Femur (tissue), 1 donor: Measurements from ENCODE around the gene LINC01488.

Experiments used
- DNase-seq: peaks from one replicate; pipeline ENCODE4 v3.0.0-alpha.2; 2017

Gene LINC01488

GRCh38 chr11:69481393-69481844 lies at the start of gene LINC01488:
LINC01488 (plus strand) TSS chr11:69481663.
- DNase-seq: no peak

GRCh38 chr11:69431893-69432738 lies 49.3 kb upstream of the LINC01488 start:
- DNase-seq: no peak

GRCh38 chr11:69433741-69434140 lies 47.7 kb upstream of the LINC01488 start:
- no peak for DNase-seq

- no peak for DNase-seq
Measured at GRCh38 chr11:69434471-69434931, 47.0 kb upstream of the LINC01488 start.

GRCh38 chr11:69435161-69435986 lies 46.1 kb upstream of the LINC01488 start:
- no peak for DNase-seq

GRCh38 chr11:69436041-69436982 lies 45.2 kb upstream of the LINC01488 start:
- DNase-seq: no peak

GRCh38 chr11:69437001-69437875 lies 44.2 kb upstream of the LINC01488 start:
- no peak for DNase-seq

- DNase-seq: no peak
Measured at GRCh38 chr11:69437876-69438205, 43.6 kb upstream of the LINC01488 start.

- DNase-seq: no peak
Measured at GRCh38 chr11:69438286-69438920, 43.1 kb upstream of the LINC01488 start.

GRCh38 chr11:69439127-69439526 lies 42.3 kb upstream of the LINC01488 start:
- no peak for DNase-seq

- no peak for DNase-seq
Measured at GRCh38 chr11:69439651-69440464, 41.6 kb upstream of the LINC01488 start.

GRCh38 chr11:69440876-69441275 lies 40.6 kb upstream of the LINC01488 start:
- no peak for DNase-seq

- no peak for DNase-seq
Measured at GRCh38 chr11:69442012-69442806, 39.3 kb upstream of the LINC01488 start.

GRCh38 chr11:69442807-69443137 lies 38.7 kb upstream of the LINC01488 start:
- peak; percentile 87 for DNase-seq

- DNase-seq: peak; percentile 96
Measured at GRCh38 chr11:69443138-69443967, 38.1 kb upstream of the LINC01488 start.

GRCh38 chr11:69443968-69444364 lies 37.5 kb upstream of the LINC01488 start:
- peak; percentile 64 for DNase-seq

- DNase-seq: peak; percentile 76
Measured at GRCh38 chr11:69444381-69445130, 36.9 kb upstream of the LINC01488 start.

GRCh38 chr11:69445131-69445470 lies 36.4 kb upstream of the LINC01488 start:
- no peak for DNase-seq
